Astrocyte (in vitro differentiated cells and primary cell): ENCODE results near the gene PSG5.

Source experiments
- EZH2 ChIP-seq: IDR thresholded peaks from 2 replicates; pipeline ENCODE4 v1.6.1; 2012; ENCODE audit warnings: mild to moderate bottlenecking, low read length, inconsistent platforms; ENCODE audit not compliant: insufficient read depth
- TF ChIP-seq, protein P1 (sequence below): IDR thresholded peaks from 2 replicates; pipeline ENCODE4 v1.5.1; 2011; ENCODE audit warnings: low read depth, mild to moderate bottlenecking, inconsistent platforms, low read length, moderate library complexity; ENCODE audit not compliant: insufficient read depth

- no peak for TF ChIP-seq EZH2
- TF ChIP-seq, protein P1, sequence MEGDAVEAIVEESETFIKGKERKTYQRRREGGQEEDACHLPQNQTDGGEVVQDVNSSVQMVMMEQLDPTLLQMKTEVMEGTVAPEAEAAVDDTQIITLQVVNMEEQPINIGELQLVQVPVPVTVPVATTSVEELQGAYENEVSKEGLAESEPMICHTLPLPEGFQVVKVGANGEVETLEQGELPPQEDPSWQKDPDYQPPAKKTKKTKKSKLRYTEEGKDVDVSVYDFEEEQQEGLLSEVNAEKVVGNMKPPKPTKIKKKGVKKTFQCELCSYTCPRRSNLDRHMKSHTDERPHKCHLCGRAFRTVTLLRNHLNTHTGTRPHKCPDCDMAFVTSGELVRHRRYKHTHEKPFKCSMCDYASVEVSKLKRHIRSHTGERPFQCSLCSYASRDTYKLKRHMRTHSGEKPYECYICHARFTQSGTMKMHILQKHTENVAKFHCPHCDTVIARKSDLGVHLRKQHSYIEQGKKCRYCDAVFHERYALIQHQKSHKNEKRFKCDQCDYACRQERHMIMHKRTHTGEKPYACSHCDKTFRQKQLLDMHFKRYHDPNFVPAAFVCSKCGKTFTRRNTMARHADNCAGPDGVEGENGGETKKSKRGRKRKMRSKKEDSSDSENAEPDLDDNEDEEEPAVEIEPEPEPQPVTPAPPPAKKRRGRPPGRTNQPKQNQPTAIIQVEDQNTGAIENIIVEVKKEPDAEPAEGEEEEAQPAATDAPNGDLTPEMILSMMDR, result no peak
Measured at GRCh38 chr19:43224855-43225253, 38.5 kb upstream of the PSG5 start.
